ENCODE results near the gene ITGA1. TPM values are rescaled to one million over a fixed set of nuclear protein-coding genes. Genes with fewer than 3 reads are reported as not detected.
A peak's percentile ranks its signal among the peaks of the same experiment; 100 is the strongest.

Gene ITGA1
- total and polyA plus RNA-seq, 2 of the 13 experiments (the other 11 are each of a cell fraction or from before 2014, with no cell fraction given), result 23.1 to 28.6 TPM

- TF ChIP-seq ARID4A (CRISPR knock-in tag; IDR thresholded peaks at IDR 0.05; ENCODE audit: borderline replicate concordance) (peak; percentile 20; the same call in 1 of the 2 replicates), CENPX (CRISPR knock-in tag; IDR thresholded peaks at IDR 0.05) (no peak), ZFX (CRISPR knock-in tag; IDR thresholded peaks at IDR 0.05; ENCODE audit: low read depth) (peak; percentile 51), PHB2 (IDR thresholded peaks at IDR 0.05; ENCODE audit: partially characterized antibody) (no peak), SIX4 (CRISPR knock-in tag; IDR thresholded peaks at IDR 0.05) (0 out of 2 replicates have a peak, but pooled peaks have one; percentile 36), SOX13 (IDR thresholded peaks at IDR 0.05) (peak; percentile 70), SOX13 (CRISPR knock-in tag; conservative IDR thresholded peaks at IDR 0.05 in 1 of 2, IDR thresholded peaks at IDR 0.05 in 1 of 2) (peak in 1 of 2 experiments; percentile 97; a peak in 2 of 4 replicates), ASH2L (IDR thresholded peaks at IDR 0.05; ENCODE audit: insufficient read length, low read depth, low read length) (peak; percentile 50), CREM (IDR thresholded peaks at IDR 0.05) (peak; percentile 62; the same call in 1 of the 2 replicates), CREM (CRISPR knock-in tag; IDR thresholded peaks at IDR 0.05) (no peak), GFI1 (CRISPR knock-in tag; IDR thresholded peaks at IDR 0.05; ENCODE audit: borderline replicate concordance) (peak; percentile 60), ZNF564 (CRISPR knock-in tag; IDR thresholded peaks at IDR 0.05) (no peak), SALL1 (CRISPR knock-in tag; IDR thresholded peaks at IDR 0.05) (peak; percentile 69), FOXA1 (IDR thresholded peaks at IDR 0.05) (no peak), FOXA1 (CRISPR knock-in tag; IDR thresholded peaks at IDR 0.05) (peak; percentile 75), KLF6 (CRISPR knock-in tag; IDR thresholded peaks at IDR 0.05) (no peak), ZNF652 (CRISPR knock-in tag; IDR thresholded peaks at IDR 0.05; ENCODE audit: borderline replicate concordance, low read depth) (no peak; the same call in 1 of the 2 replicates), ARNT (IDR thresholded peaks at IDR 0.05) (no peak), HOXA3 (CRISPR knock-in tag; IDR thresholded peaks at IDR 0.05) (peak; percentile 30; the same call in 1 of the 2 replicates), KMT2A (CRISPR knock-in tag; IDR thresholded peaks at IDR 0.05) (peak; percentile 62; the same call in 1 of the 2 replicates), DBP (CRISPR knock-in tag; IDR thresholded peaks at IDR 0.05; ENCODE audit: not compliant biosample characterization) (no peak), EHMT2 (IDR thresholded peaks at IDR 0.05; ENCODE audit: borderline replicate concordance, low read depth, low read length) (no peak), CEBPB (IDR thresholded peaks at IDR 0.05; ENCODE audit: borderline replicate concordance, low read depth, low read length) (peak; percentile 77; the same call in 1 of the 2 replicates), ELK4 (CRISPR knock-in tag; IDR thresholded peaks at IDR 0.05; ENCODE audit: borderline replicate concordance) (no peak), ZNF331 (CRISPR knock-in tag; IDR thresholded peaks at IDR 0.05) (peak; percentile 25; the same call in 1 of the 2 replicates), FOXK2 (IDR thresholded peaks at IDR 0.05) (peak; percentile 63; the same call in 1 of the 2 replicates)
These were observed 209.7 kb downstream of the ITGA1 start (continued) for GRCh38 chr5:52997424-52997823.

Data from HepG2 (cell line).